Loucy (cell line): ENCODE data around the gene OR5V1.

Experiments used
- H2AFZ ChIP-seq: fragments of 200-600 bp; sonication (generic); 2 replicates; pipeline ENCODE4 v1.6.0; 2016; ENCODE audit warnings: antibody characterized with exemption, mild to moderate bottlenecking, low read length, moderate library complexity
- H3F3A ChIP-seq: fragments of 200-600 bp; 2 replicates; pipeline ENCODE4 v1.6.0; 2016; ENCODE audit warnings: antibody characterized with exemption, low read depth, mild to moderate bottlenecking
- H3K27me3 ChIP-seq: fragments of 200-600 bp; sonication (generic); 2 replicates; pipeline ENCODE4 v1.6.1; 2014; ENCODE audit warnings: low read length, mild to moderate bottlenecking; ENCODE audit not compliant: insufficient read depth, poor library complexity, severe bottlenecking
- H3K36me3 ChIP-seq: fragments of 200-600 bp; sonication (generic); 2 replicates; pipeline ENCODE4 v1.6.1; 2016; ENCODE audit warnings: low read length; ENCODE audit not compliant: insufficient read depth
- H3K4me1 ChIP-seq: fragments of 200-600 bp; sonication (generic); 2 replicates; pipeline ENCODE4 v1.5.1; 2014; ENCODE audit warnings: low read length, mild to moderate bottlenecking; ENCODE audit not compliant: insufficient read depth, poor library complexity, severe bottlenecking
- H3K4me2 ChIP-seq: fragments of 200-600 bp; sonication (generic); 2 replicates; pipeline ENCODE4 v1.6.0; 2014; ENCODE audit warnings: antibody characterized with exemption, low read length, low read depth, mild to moderate bottlenecking; ENCODE audit not compliant: poor library complexity, severe bottlenecking
- H3K4me3 ChIP-seq: fragments of 200-600 bp; sonication (generic); 2 replicates; pipeline ENCODE4 v1.5.1; 2014; ENCODE audit warnings: low read length, mild to moderate bottlenecking, mixed read lengths; ENCODE audit not compliant: poor library complexity, severe bottlenecking
- H3K79me2 ChIP-seq: fragments of 200-600 bp; sonication (generic); 2 replicates; pipeline ENCODE4 v1.6.1; 2014; ENCODE audit warnings: low read length; ENCODE audit not compliant: insufficient read depth
- H3K9ac ChIP-seq: fragments of 200-600 bp; sonication (generic); 2 replicates; pipeline ENCODE4 v1.6.0; 2014; ENCODE audit warnings: mild to moderate bottlenecking, low read depth, low read length, moderate library complexity; ENCODE audit not compliant: poor library complexity, severe bottlenecking
- H3K9me2 ChIP-seq: fragments of 200-600 bp; sonication (generic); replicated peaks from 2 replicates; pipeline ENCODE4 v1.6.1; 2016; ENCODE audit warnings: low read depth, low read length, mixed read lengths
- H3K9me3 ChIP-seq: fragments of 200-600 bp; sonication (generic); 2 replicates; pipeline ENCODE4 v1.6.1; 2014; ENCODE audit warnings: mild to moderate bottlenecking, antibody characterized with exemption, low read length, low read depth; ENCODE audit not compliant: insufficient read depth
- H4K20me1 ChIP-seq: fragments of 200-600 bp; sonication (generic); 2 replicates; pipeline ENCODE4 v1.6.0; 2014; ENCODE audit warnings: antibody characterized with exemption, low read length, mild to moderate bottlenecking; ENCODE audit not compliant: insufficient read depth, poor library complexity, severe bottlenecking
- EZH2phosphoT487 ChIP-seq: fragments of 200-600 bp; IDR thresholded peaks from 2 replicates; pipeline ENCODE4 v1.6.1; 2018; ENCODE audit warnings: antibody characterized with exemption, mild to moderate bottlenecking, moderate library complexity, borderline replicate concordance
- TF ChIP-seq, protein P1 (sequence below): fragments of 200-600 bp; sonication (generic); conservative IDR thresholded peaks from 2 replicates; pipeline ENCODE4 v1.5.1; 2014; ENCODE audit warnings: mild to moderate bottlenecking, antibody characterized with exemption, low read length

OR5V1 gene

GRCh38 chr6:29376003-29376402, 7.3 kb upstream of the OR5V1 start:
- Histone ChIP-seq H3K9me2 (no peaks in the 10 kb centered on the region), H3K4me3 (no peak overlapping the region), H3K79me2 (no peaks in the 10 kb centered on the region), H3K36me3 (no peaks in the 10 kb centered on the region), H3K9me3 (no peaks in the 10 kb centered on the region), H3K4me1 (no peaks in the 10 kb centered on the region), H3K27me3 (no peaks in the 10 kb centered on the region), H4K20me1 (no peaks in the 10 kb centered on the region), H3K4me2 (no peak overlapping the region), H3F3A (no peaks in the 10 kb centered on the region), H2AFZ (no peak overlapping the region), H3K9ac (no peak overlapping the region)
- TF ChIP-seq, protein P1, sequence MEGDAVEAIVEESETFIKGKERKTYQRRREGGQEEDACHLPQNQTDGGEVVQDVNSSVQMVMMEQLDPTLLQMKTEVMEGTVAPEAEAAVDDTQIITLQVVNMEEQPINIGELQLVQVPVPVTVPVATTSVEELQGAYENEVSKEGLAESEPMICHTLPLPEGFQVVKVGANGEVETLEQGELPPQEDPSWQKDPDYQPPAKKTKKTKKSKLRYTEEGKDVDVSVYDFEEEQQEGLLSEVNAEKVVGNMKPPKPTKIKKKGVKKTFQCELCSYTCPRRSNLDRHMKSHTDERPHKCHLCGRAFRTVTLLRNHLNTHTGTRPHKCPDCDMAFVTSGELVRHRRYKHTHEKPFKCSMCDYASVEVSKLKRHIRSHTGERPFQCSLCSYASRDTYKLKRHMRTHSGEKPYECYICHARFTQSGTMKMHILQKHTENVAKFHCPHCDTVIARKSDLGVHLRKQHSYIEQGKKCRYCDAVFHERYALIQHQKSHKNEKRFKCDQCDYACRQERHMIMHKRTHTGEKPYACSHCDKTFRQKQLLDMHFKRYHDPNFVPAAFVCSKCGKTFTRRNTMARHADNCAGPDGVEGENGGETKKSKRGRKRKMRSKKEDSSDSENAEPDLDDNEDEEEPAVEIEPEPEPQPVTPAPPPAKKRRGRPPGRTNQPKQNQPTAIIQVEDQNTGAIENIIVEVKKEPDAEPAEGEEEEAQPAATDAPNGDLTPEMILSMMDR, result 0 out of 2 replicates have a peak, but pooled peaks have one; percentile 39
- TF ChIP-seq EZH2phosphoT487, result no peak

DNA sequence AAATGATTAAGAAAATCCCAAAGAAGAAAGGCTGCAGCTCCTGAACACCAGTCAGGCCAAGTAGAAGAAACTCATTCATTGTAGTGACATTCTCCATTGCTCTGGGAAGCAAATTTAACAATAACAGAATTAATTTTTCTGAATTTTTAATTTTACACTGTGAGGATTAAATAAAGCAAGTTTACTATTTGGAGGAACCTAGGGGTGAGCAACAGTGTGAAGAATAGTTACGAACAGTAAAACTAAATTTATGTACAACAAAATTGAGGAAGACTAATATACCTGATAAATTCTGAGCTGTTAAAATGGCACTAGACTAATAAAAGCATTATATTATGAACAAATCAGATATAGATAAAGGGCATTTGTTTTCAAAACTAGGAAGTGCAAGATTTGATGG, 6.5 kb upstream of the OR5V1 start, which contains the start of gene OR12D3:
Gene OR12D3, minus strand, starts transcription at position 101 of the 400 bp plus-strand sequence. Its CDS starts 4 bp downstream, at position 97.
- H3K27me3 ChIP-seq, result no peaks in the 10 kb centered on the region
- TF ChIP-seq, protein P1, result no peak
- TF ChIP-seq EZH2phosphoT487, result no peak
- H3K4me3 ChIP-seq, result no peak within 1 kb of the TSS
- H3K9ac ChIP-seq, result no peak within 1 kb of the TSS
- H3K79me2 ChIP-seq, result no peaks in the 10 kb centered on the region
- no peak within 1 kb of the TSS for H3K4me2 ChIP-seq
- no peaks in the 10 kb centered on the region for H3K9me3 ChIP-seq
- H3K36me3 ChIP-seq, result no peaks in the 10 kb centered on the region
- no peaks in the 10 kb centered on the region for H3K4me1 ChIP-seq
- no peak within 1 kb of the TSS for H2AFZ ChIP-seq
- no peaks in the 10 kb centered on the region for H3K9me2 ChIP-seq
- no peaks in the 10 kb centered on the region for H3F3A ChIP-seq
- no peaks in the 10 kb centered on the region for H4K20me1 ChIP-seq

DNA sequence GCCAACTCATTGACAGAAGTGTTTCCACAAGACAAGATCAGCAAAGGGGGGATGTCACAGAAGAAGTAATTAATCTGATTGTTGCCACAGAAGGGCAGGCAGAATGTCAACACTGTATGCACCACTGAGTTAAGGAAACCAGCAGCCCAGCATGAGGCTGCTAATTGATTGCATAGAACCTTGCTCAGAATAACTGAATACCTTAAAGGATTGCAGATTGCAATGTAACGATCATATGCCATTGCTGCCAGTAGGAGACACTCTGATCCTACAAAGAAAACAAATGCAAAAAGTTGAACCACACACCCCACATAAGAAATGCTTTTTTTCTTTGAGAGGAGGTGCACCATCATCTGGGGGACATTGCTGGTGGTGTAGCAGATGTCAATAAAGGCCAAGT, 13.1 kb downstream of the OR5V1 start:
- TF ChIP-seq, protein P1, result peak; percentile 54
- TF ChIP-seq EZH2phosphoT487, result no peak
- H3K4me1 ChIP-seq, result no peaks in the 10 kb centered on the region
- H4K20me1 ChIP-seq, result no peaks in the 10 kb centered on the region
- no peaks in the 10 kb centered on the region for H3K79me2 ChIP-seq
- no peak overlapping the region for H3K4me3 ChIP-seq
- no peak overlapping the region for H3K4me2 ChIP-seq
- H3K36me3 ChIP-seq, result no peaks in the 10 kb centered on the region
- H3K9ac ChIP-seq, result no peak overlapping the region
- H3F3A ChIP-seq, result no peaks in the 10 kb centered on the region
- no peaks in the 10 kb centered on the region for H3K27me3 ChIP-seq
- H2AFZ ChIP-seq, result no peak overlapping the region
- no peaks in the 10 kb centered on the region for H3K9me2 ChIP-seq
- H3K9me3 ChIP-seq, result no peaks in the 10 kb centered on the region
